Endodermal cell (in vitro differentiated cells): ENCODE results near the gene OR10R2. TPM values are rescaled to one million over a fixed set of nuclear protein-coding genes. Genes with fewer than 3 reads are reported as not detected.

Source experiments
- DNase-seq: peaks from one replicate; pipeline ENCODE4 v3.0.0-alpha.2; 2017
- H3K27ac ChIP-seq: 2 replicates; pipeline ENCODE4 v1.5.1; 2013; ENCODE audit warnings: mild to moderate bottlenecking, low read depth, low read length, moderate library complexity
- H3K27me3 ChIP-seq: 2 replicates; pipeline ENCODE4 v1.6.1; 2013; ENCODE audit warnings: mild to moderate bottlenecking, low read length, moderate library complexity; ENCODE audit not compliant: insufficient read depth, control insufficient read depth, poor library complexity, severe bottlenecking
- H3K36me3 ChIP-seq: 2 replicates; pipeline ENCODE4 v1.7.0; 2013; ENCODE audit warnings: mild to moderate bottlenecking, low read length, moderate library complexity; ENCODE audit not compliant: control insufficient read depth, insufficient read depth
- H3K4me1 ChIP-seq: one replicate; pipeline ENCODE4 v1.7.0; 2013; ENCODE audit warnings: low read length; ENCODE audit not compliant: control insufficient read depth, insufficient read depth
- H3K4me3 ChIP-seq: 2 replicates; pipeline ENCODE4 v1.5.1; 2013; ENCODE audit warnings: mild to moderate bottlenecking, low read length, moderate library complexity
- H3K9ac ChIP-seq: 2 replicates; pipeline ENCODE4 v1.6.1; 2013; ENCODE audit warnings: mild to moderate bottlenecking, low read length, moderate library complexity; ENCODE audit not compliant: poor library complexity, severe bottlenecking; ENCODE audit errors: extremely low read depth
- H3K9me3 ChIP-seq: 2 replicates; pipeline ENCODE4 v1.6.1; 2013; ENCODE audit warnings: mild to moderate bottlenecking, low read length, moderate library complexity; ENCODE audit not compliant: control insufficient read depth
- H3K27ac Mint-ChIP-seq: 2 replicates; pipeline ENCODE4 v1.8.0; 2020; ENCODE audit warnings: mixed read lengths
- H3K27me3 Mint-ChIP-seq: 2 replicates; pipeline ENCODE4 v1.8.0; 2021; ENCODE audit warnings: mild to moderate bottlenecking, mixed read lengths; ENCODE audit not compliant: insufficient read depth
- H3K36me3 Mint-ChIP-seq: 2 replicates; pipeline ENCODE4 v1.8.0; 2020; ENCODE audit warnings: low read depth, mixed read lengths
- H3K4me1 Mint-ChIP-seq: 2 replicates; pipeline ENCODE4 v1.8.0; 2020; ENCODE audit warnings: mixed read lengths
- H3K4me3 Mint-ChIP-seq: 2 replicates; pipeline ENCODE4 v1.8.0; 2020; ENCODE audit warnings: mild to moderate bottlenecking, moderate library complexity, mixed read lengths
- H3K9me3 Mint-ChIP-seq: 2 replicates; pipeline ENCODE4 v1.8.0; 2020; ENCODE audit warnings: mild to moderate bottlenecking, mixed read lengths
- WGBS, 2 experiments: methylation state at CpG; one replicate each; pipeline versions ENCODE4 v1.1.5 to v1.1.7; 2013; ENCODE audit warnings: missing lambda C conversion rate in 2 of 2, mixed read lengths in 1 of 2; ENCODE audit not compliant: insufficient coverage in 1 of 2, insufficient read length in 1 of 2; 5-methylcytosine and 5-hydroxymethylcytosine counted together
- total RNA-seq, 2 donors: library from RNA; stranded (reverse); fragmentation: NEBNext Ultra II Directional in 1 of 2; extraction: Animal tissue kit (Norgen Biotek cat#: 25700) in 1 of 2; gene quantifications; 2 replicates in 1 of 2; 3 replicates in 1 of 2; pipeline ENCODE4 v1.2.1, GENCODE V29; 2021
- TF ChIP-seq, protein P1 (sequence below): fragments of 200-600 bp; sonication (generic); conservative IDR thresholded peaks from 2 replicates; pipeline ENCODE4 v1.5.0; 2021; ENCODE audit warnings: antibody characterized with exemption, mild to moderate bottlenecking

Gene OR10R2
- total RNA-seq, 2 donors from 2014 or later: not detected

GRCh38 chr1:158527190-158527815, 55.3 kb downstream of the OR10R2 start:
- Mint-ChIP-seq H3K9me3 (peaks cover 17% of the 10 kb centered on the region), H3K36me3 (no peaks in the 10 kb centered on the region), H3K4me1 (peaks cover 3% of the 10 kb centered on the region), H3K4me3 (no peak overlapping the region), H3K27ac (no peak overlapping the region), H3K27me3 (peaks cover 48% of the 10 kb centered on the region)
- Histone ChIP-seq H3K27me3 (peaks cover 33% of the 10 kb centered on the region), H3K27ac (no peak overlapping the region), H3K4me3 (no peak overlapping the region), H3K9ac (no peak overlapping the region), H3K36me3 (no peaks in the 10 kb centered on the region), H3K9me3 (peaks cover 3% of the 10 kb centered on the region), H3K4me1 (no peaks in the 10 kb centered on the region)
- TF ChIP-seq, protein P1, sequence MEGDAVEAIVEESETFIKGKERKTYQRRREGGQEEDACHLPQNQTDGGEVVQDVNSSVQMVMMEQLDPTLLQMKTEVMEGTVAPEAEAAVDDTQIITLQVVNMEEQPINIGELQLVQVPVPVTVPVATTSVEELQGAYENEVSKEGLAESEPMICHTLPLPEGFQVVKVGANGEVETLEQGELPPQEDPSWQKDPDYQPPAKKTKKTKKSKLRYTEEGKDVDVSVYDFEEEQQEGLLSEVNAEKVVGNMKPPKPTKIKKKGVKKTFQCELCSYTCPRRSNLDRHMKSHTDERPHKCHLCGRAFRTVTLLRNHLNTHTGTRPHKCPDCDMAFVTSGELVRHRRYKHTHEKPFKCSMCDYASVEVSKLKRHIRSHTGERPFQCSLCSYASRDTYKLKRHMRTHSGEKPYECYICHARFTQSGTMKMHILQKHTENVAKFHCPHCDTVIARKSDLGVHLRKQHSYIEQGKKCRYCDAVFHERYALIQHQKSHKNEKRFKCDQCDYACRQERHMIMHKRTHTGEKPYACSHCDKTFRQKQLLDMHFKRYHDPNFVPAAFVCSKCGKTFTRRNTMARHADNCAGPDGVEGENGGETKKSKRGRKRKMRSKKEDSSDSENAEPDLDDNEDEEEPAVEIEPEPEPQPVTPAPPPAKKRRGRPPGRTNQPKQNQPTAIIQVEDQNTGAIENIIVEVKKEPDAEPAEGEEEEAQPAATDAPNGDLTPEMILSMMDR: no peak
- WGBS, 2 experiments: 0% methylated on average over 2 of the region's 2 CpGs; no CpG with 5 or more reads in 1 of the 2 experiments
- no peak for DNase-seq

Other genes starting within 250 kb of the OR10R2 start
- gene CD1A, start 217.8 kb upstream of the OR10R2 start, total RNA-seq: not detected
- gene CD1C, start 182.3 kb upstream of the OR10R2 start, total RNA-seq: not detected
- gene CD1B, start 140.7 kb upstream of the OR10R2 start, total RNA-seq: not detected
- not detected for gene CD1E, start 118.3 kb upstream of the OR10R2 start, total RNA-seq
- not detected for gene OR10T2, start 72.8 kb upstream of the OR10R2 start, total RNA-seq
- not detected for gene OR10K2, start 46.0 kb upstream of the OR10R2 start, total RNA-seq
- not detected for gene OR10K1, start 10.4 kb upstream of the OR10R2 start, total RNA-seq
- gene OR6Y1, start 82.2 kb downstream of the OR10R2 start, total RNA-seq: not detected
- gene OR6P1, start 98.4 kb downstream of the OR10R2 start, total RNA-seq: not detected
- gene OR10X1, start 107.7 kb downstream of the OR10R2 start, total RNA-seq: not detected
- not detected for gene OR10Z1, start 133.0 kb downstream of the OR10R2 start, total RNA-seq
- gene SPTA1, start 214.5 kb downstream of the OR10R2 start, total RNA-seq: not detected
- not detected for gene OR6K2, start 228.4 kb downstream of the OR10R2 start, total RNA-seq
- not detected for gene OR6K3, start 248.5 kb downstream of the OR10R2 start, total RNA-seq